VCaP (cell line): Measurements from ENCODE around the gene TAGLN2.

Source experiments
- H3K27ac ChIP-seq: fragments of 450-650 bp; 2 replicates; pipeline ENCODE4 v1.5.1; 2017
- TF ChIP-seq, protein P1 (sequence below): fragments of 450-650 bp; conservative IDR thresholded peaks from 2 replicates; pipeline ENCODE4 v1.5.1; 2017; ENCODE audit warnings: mild to moderate bottlenecking, moderate library complexity

TAGLN2 gene

DNA sequence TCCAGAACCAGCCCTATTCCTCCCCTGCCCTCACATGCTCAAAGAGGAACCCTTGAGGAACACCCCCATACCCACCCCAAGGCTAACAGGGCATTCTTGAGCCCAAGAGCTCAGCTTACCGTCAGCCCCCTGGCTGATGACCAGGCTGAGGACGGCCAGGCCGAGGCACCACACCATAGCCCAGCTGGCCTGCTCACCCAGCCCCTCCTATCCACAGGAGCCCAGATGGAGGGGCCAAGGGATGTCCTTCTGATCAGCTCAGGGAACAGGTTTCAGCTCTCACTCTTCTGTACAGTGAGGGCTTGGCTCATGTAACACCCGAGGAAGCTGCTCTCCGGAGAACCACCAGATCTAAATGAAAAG, 18.0 kb upstream of the TAGLN2 start:
- H3K27ac ChIP-seq = no peak overlapping the region
- TF ChIP-seq, protein P1, sequence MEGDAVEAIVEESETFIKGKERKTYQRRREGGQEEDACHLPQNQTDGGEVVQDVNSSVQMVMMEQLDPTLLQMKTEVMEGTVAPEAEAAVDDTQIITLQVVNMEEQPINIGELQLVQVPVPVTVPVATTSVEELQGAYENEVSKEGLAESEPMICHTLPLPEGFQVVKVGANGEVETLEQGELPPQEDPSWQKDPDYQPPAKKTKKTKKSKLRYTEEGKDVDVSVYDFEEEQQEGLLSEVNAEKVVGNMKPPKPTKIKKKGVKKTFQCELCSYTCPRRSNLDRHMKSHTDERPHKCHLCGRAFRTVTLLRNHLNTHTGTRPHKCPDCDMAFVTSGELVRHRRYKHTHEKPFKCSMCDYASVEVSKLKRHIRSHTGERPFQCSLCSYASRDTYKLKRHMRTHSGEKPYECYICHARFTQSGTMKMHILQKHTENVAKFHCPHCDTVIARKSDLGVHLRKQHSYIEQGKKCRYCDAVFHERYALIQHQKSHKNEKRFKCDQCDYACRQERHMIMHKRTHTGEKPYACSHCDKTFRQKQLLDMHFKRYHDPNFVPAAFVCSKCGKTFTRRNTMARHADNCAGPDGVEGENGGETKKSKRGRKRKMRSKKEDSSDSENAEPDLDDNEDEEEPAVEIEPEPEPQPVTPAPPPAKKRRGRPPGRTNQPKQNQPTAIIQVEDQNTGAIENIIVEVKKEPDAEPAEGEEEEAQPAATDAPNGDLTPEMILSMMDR = no peak

GRCh38 chr1:159942632-159943277, 17.4 kb upstream of the TAGLN2 start:
- TF ChIP-seq, protein P1 = no peak
- H3K27ac ChIP-seq = no peak overlapping the region

GRCh38 chr1:159941591-159942560, 16.6 kb upstream of the TAGLN2 start:
- TF ChIP-seq, protein P1 = no peak
- no peak overlapping the region for H3K27ac ChIP-seq

DNA sequence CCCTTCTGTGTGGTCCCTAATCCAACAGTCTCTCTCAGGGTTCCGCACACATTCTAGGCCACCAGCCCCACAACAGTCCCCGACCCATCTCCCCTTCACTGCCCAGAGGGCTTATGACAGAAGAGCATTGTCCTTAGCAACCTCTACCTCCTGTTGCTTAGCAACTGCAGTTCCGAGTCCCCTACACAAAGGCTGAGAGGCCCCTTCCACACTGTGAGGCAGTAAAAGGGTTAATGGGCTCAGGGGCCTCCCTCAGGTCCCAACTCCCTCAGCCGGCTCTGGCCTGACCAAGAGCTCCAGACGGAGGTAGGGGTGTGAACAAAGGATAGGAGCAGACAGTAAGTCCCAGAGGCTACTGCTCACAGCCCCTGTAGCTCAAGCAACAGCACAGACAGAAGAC, 15.8 kb upstream of the TAGLN2 start:
- TF ChIP-seq, protein P1 = no peak
- no peak overlapping the region for H3K27ac ChIP-seq

DNA sequence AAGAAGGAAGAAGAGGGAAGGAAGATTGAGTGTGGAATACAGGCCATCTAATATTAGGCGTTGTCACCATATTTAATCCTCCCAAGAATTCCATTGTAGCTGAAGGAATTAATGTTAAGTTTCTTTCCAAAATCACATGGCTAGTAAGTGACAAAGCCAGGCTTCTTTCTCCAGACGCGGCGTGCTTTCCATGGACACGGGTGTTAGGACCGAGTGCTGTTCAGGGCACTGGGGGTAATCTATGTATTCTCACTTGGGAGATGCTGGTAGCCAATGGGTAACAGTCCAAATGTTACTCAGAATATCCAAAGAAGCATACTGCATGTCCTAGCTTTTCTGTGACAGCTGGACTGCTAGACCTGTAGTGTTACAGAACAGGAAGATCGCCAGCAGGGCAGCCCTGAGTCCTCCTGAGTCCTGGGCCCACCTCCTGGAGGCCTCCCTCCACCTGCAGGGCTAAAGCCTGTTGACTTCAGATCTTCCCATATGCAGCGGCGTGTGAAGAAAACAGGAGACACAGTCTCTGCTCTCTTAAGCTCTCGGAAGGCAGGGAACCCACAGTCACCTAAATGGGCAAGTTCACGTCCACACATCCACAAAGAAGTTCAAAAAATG, 14.8 kb upstream of the TAGLN2 start:
- TF ChIP-seq, protein P1 = no peak
- H3K27ac ChIP-seq = no peak overlapping the region

GRCh38 chr1:159939678-159940002, 14.3 kb upstream of the TAGLN2 start:
- TF ChIP-seq, protein P1 = no peak

DNA sequence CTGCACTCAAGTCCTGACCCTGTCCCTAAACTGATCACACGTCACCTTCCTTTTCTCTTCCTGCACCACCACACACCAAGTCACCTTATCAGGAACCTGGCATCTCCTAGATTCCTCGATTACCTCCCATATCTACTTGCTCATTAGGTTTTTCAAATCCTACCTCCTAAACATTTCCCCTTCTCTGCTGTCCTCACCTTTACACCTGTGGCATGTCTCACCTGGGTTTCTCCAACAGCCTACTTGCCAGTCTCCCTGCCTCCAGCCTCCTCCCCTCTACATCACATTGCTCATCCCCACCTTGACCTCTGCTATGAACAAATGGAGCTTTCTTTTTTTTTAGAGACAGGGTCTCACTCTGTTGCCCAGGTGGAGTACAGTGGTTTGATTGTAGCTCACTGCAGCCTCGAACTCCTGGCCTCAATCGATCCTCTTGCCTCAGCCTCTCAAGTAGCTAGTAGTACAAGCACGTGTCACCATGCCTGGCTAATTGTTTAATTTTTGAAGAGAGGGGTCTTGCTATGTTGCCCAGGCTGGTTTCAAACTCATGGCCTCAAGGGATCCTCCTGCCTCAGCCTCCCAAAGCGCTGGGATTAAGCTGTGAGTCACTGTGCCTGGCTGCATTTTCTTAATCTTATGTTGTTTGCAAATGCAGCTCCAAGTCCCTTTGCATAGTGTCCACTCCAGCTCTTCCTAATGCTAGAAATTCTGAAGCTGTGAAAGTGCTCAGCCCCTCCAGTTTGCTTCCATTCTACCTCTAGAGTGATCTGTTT, 13.8 kb upstream of the TAGLN2 start:
- TF ChIP-seq, protein P1 = no peak

More at GRCh38 chr1:159939678-159940002, 14.3 kb upstream of the TAGLN2 start:
- H3K27ac ChIP-seq = no peak overlapping the region

More for the DNA sequence above, 13.8 kb upstream of the TAGLN2 start:
- H3K27ac ChIP-seq = no peak overlapping the region
